AG04449 (cell line): ENCODE data around the gene ANKRD26.
"Not testable (repeated sequence)": the region's sequence is repeated elsewhere in the genome, so short reads cannot be mapped to it uniquely, and the experiment has no call there.

ENCODE experiments used
- CTCF ChIA-PET: fragments of 350-600 bp; formaldehyde crosslinking; extraction: SDS; loops from one replicate; lab custom pipeline; 2021; ENCODE audit warnings: antibody characterized with exemption; lab: Yijun Ruan, JAX
- POLR2A ChIA-PET: fragments of 400-600, 350-600 bp; formaldehyde crosslinking; extraction: SDS; loops from one replicate; lab custom pipeline; 2020; ENCODE audit warnings: antibody characterized with exemption, inconsistent platforms; lab: Yijun Ruan, JAX
- DNase-seq: peaks from one replicate; pipeline ENCODE4 v3.0.0-alpha.2; 2010; ENCODE audit warnings: low read depth, low spot score
- H3K4me3 ChIP-seq: 2 replicates; pipeline ENCODE4 v1.5.1; 2011; ENCODE audit warnings: low read depth, mild to moderate bottlenecking, control low read depth, low read length
- TF ChIP-seq, protein P1 (sequence below): IDR thresholded peaks from one replicate; pipeline ENCODE4 v1.5.1; 2011; ENCODE audit warnings: mild to moderate bottlenecking, moderate library complexity, low read length, control low read depth, inconsistent platforms; ENCODE audit not compliant: insufficient read depth; ENCODE audit errors: missing control alignments

The ANKRD26 gene

DNA sequence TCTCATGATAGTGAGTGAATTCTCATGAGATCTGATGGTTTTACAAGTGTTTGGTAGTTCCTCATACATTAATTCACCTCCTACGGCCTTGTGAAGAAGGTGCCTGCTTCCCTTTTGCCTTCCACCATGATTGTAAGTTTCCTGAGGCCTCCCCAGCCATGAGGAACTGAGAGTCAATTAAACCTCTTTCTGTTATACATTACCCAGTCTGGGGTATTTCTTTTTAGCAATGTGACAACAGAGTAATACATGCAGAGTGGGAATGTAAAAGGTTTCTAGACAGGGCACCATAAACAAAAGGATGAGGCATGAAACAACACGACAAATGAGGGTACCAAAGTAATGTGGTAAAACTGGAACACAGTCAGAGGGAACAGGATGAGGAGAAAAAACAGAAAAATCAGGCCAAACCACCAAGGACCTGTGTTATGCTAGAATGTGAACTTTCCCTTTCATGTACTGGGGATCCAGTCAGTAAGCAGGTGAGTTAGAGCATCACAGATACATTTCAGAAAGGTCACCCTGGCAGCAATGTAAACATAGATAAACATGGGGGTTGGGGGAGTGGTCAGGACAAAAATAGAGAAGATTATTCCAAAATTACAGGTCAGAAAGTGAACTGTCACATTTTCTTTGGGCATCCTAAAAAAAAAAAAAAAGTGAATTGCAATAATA, 31.9 kb downstream of the ANKRD26 start:
- DNase-seq: no peak
- no peak overlapping the region for H3K4me3 ChIP-seq
- ChIA-PET CTCF (no interaction called here), POLR2A (no interaction called here)
- TF ChIP-seq, protein P1, sequence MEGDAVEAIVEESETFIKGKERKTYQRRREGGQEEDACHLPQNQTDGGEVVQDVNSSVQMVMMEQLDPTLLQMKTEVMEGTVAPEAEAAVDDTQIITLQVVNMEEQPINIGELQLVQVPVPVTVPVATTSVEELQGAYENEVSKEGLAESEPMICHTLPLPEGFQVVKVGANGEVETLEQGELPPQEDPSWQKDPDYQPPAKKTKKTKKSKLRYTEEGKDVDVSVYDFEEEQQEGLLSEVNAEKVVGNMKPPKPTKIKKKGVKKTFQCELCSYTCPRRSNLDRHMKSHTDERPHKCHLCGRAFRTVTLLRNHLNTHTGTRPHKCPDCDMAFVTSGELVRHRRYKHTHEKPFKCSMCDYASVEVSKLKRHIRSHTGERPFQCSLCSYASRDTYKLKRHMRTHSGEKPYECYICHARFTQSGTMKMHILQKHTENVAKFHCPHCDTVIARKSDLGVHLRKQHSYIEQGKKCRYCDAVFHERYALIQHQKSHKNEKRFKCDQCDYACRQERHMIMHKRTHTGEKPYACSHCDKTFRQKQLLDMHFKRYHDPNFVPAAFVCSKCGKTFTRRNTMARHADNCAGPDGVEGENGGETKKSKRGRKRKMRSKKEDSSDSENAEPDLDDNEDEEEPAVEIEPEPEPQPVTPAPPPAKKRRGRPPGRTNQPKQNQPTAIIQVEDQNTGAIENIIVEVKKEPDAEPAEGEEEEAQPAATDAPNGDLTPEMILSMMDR: no peak

DNA sequence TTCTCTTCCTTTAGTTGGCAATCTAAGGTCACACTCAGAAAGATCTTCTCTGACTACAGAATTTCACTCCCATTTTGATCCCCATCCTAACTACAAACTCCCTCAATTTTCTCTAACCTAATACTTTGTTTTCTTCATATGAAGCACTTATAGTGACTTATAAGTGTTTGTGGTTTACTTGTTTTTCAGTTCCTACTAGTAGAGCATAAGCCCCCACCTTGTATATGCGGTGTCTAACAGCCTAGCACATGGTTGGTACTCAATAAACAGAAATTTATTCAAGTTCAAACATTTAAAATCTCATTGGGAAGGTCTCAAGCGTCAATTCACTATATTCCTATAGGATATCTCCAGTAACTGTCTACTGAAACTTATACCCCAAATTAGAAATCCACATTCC, 35.2 kb downstream of the ANKRD26 start:
- POLR2A ChIA-PET: no interaction called here
- TF ChIP-seq, protein P1: no peak
- DNase-seq: no peak
- CTCF ChIA-PET: no interaction called here
- H3K4me3 ChIP-seq: no peak overlapping the region

DNA sequence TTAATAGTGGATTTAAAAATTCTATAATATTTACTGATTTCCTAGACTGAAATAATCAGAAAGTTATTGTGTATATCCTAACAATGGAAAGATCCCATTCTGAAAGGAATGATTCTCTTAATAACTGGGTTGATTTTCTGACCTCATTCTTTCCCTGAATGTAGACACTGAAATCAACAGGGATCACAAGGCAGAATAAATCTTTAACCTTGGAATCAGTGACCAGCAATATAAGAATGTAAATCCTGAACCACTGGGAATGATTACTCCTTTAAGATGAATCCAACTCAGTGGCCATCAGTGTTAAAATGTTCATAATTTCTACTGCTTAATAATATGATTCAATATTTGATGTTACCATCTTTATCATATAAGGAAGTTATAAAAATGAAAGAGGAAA, 47.6 kb downstream of the ANKRD26 start:
- ChIA-PET CTCF (interaction anchor here (1.9 kb wide), 1 partner anchor 8 kb away, joined by 5 read pairs; no protein-coding TSS in a partner anchor), POLR2A (no interaction called here)
- TF ChIP-seq, protein P1: no peak
- no peak for DNase-seq
- no peak overlapping the region for H3K4me3 ChIP-seq

DNA sequence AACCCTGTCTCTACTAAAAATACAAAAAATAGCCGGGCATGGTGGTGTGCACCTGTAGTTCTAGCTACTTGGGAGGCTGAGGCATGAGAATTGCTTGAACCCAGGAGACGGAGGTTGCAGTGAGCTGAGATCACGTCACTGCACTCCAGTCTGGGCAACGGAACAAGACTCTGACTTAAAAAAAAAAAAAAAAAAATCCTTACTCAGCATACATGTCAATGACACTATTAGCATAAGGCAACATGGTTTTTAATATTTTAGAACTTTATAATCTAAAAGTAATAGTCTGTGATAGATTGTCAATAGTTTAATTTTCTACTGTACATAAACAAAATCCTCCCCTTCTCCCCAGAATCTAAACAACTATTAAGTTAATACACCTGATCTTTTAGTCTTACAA, 55.0 kb downstream of the ANKRD26 start:
- CTCF ChIA-PET: interaction anchor here (1.3 kb wide), 1 partner anchor 9 kb away, joined by 5 read pairs; no protein-coding TSS in a partner anchor
- POLR2A ChIA-PET, DNase-seq, H3K4me3 ChIP-seq: not testable (repeated sequence)

DNA sequence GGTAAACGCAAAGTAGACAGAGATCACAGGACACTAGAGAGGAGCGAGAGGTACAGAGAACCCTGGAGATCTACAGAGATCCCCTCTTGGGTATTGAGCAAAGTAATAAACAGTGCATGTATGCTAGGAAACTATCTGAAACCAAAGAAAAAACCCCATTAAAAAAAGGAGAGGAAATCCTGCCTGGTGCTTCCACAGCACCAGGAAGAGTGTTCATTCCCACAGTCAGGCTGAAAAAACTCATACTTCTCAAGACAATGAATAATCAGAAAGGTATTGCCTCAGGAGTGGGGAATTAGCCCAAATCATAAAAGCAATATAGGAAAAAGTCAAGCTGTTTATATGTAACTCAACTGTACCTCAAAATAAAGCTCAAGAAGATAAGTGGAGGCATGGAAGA, 59.1 kb downstream of the ANKRD26 start:
- ChIA-PET POLR2A (no interaction called here), CTCF (no interaction called here)
- no peak for DNase-seq
- no peak overlapping the region for H3K4me3 ChIP-seq
- TF ChIP-seq, protein P1: no peak

DNA sequence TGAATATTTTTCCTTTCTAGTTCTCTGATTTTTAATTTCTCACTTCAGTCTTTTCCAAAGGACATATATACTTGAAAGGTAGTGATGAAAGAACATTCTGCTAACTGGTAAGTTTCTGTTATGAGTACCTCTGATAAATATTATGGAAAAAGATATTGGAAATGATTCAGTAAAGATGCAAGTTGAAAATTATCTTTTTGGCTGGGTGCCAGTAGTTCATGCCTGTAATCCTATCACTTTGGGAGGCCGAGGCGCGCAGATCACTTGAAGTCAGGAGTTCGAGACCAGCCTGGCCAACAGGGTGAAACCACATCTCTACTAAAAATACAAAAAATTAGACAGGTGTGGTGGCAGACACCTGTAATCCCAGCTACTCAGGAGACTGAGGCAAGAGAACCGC, 62.1 kb downstream of the ANKRD26 start:
- H3K4me3 ChIP-seq: no peak overlapping the region
- ChIA-PET POLR2A (no interaction called here), CTCF (no interaction called here)
- DNase-seq: no peak
- TF ChIP-seq, protein P1: no peak

DNA sequence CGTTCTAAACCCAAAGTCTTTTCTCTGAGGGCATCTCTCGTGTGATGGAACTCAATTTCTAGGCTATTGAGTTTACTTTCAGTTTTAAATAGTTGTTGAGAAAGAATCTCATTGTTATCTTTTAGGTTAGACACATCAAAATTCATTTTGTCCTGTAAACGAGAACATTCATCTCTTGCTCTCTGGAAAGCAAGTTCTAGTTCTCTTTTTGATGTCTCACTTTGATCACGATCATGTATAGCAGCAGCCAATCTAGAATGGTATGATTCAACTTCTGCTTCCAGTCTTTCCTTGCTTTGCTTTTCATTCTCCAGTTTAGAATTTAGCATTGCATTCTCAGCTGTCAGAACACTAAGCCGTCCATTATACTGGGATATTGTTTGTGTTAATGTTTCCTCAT, 65.1 kb downstream of the ANKRD26 start:
- TF ChIP-seq, protein P1: no peak
- CTCF ChIA-PET: interaction anchor here (1.0 kb wide), 1 partner anchor 145 kb away, joined by 3 read pairs; no protein-coding TSS in a partner anchor
- no peak overlapping the region for H3K4me3 ChIP-seq
- DNase-seq: no peak
- POLR2A ChIA-PET: no interaction called here
